Mammary epithelial cell (primary cell): ENCODE measurements around the gene TEC.

ENCODE experiments used
- EZH2 ChIP-seq: IDR thresholded peaks from 2 replicates; pipeline ENCODE4 v1.6.1; 2012; ENCODE audit warnings: low read length, inconsistent platforms, borderline replicate concordance
- TF ChIP-seq, protein P1 (sequence below), 2 donors: IDR thresholded peaks in 1 of 2; conservative IDR thresholded peaks in 1 of 2; 2 replicates each; pipeline ENCODE4 v1.5.1; 2011 to 2012; ENCODE audit warnings: inconsistent platforms in 2 of 2, low read length in 2 of 2, mild to moderate bottlenecking in 2 of 2, control low read depth in 1 of 2, low read depth in 1 of 2; ENCODE audit not compliant: insufficient read depth in 1 of 2; ENCODE audit errors: extremely low read depth in 1 of 2

DNA sequence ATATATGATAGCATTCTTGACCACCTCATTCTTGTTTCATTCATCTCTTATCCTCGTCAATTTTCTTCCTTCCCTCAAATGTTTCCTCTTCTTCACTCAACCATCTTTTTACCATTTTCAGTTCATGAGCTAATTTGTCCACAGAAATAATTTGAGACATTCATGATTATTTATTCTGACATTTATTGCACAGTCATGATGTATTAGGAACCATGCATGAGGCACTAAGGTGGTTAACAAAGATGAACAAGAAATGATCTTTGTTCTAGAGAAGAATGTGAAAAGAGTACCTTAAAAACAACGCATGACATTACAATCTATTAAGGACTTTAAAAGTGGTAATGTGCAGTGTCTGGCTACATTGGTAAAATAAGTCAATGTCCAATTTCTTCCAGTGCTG lies 27.9 kb downstream of the TEC start:
- TF ChIP-seq, protein P1, sequence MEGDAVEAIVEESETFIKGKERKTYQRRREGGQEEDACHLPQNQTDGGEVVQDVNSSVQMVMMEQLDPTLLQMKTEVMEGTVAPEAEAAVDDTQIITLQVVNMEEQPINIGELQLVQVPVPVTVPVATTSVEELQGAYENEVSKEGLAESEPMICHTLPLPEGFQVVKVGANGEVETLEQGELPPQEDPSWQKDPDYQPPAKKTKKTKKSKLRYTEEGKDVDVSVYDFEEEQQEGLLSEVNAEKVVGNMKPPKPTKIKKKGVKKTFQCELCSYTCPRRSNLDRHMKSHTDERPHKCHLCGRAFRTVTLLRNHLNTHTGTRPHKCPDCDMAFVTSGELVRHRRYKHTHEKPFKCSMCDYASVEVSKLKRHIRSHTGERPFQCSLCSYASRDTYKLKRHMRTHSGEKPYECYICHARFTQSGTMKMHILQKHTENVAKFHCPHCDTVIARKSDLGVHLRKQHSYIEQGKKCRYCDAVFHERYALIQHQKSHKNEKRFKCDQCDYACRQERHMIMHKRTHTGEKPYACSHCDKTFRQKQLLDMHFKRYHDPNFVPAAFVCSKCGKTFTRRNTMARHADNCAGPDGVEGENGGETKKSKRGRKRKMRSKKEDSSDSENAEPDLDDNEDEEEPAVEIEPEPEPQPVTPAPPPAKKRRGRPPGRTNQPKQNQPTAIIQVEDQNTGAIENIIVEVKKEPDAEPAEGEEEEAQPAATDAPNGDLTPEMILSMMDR (conservative IDR thresholded peaks at IDR 0.05 in 1 of 2, IDR thresholded peaks at IDR 0.05 in 1 of 2; ENCODE audit: extremely low read depth in 1 of 2, insufficient read depth in 1 of 2, low read depth in 1 of 2, low read length in 2 of 2), result no peak
- TF ChIP-seq EZH2, result no peak
